Karpas-422 (cell line): Measurements from ENCODE around the gene ECD. TPM values are rescaled to one million over a fixed set of nuclear protein-coding genes. Genes with fewer than 3 reads are reported as not detected.

ENCODE experiments used
- DNase-seq: peaks from one replicate; pipeline ENCODE4 v3.0.0-alpha.2; 2015
- H2AFZ ChIP-seq: fragments of 200-600 bp; sonication (generic); 2 replicates; pipeline ENCODE4 v1.6.1; 2014; ENCODE audit warnings: antibody characterized with exemption, low read length, mixed read lengths
- H3K27ac ChIP-seq: fragments of 200-600 bp; sonication (generic); 2 replicates; pipeline ENCODE4 v1.5.1; 2014; ENCODE audit warnings: mild to moderate bottlenecking, low read length, moderate library complexity
- H3K27me3 ChIP-seq: fragments of 200-600 bp; sonication (generic); 2 replicates; pipeline ENCODE4 v1.6.1; 2014; ENCODE audit warnings: low read length, mixed read lengths
- H3K36me3 ChIP-seq: fragments of 200-600 bp; sonication (generic); 2 replicates; pipeline ENCODE4 v1.6.1; 2014; ENCODE audit warnings: low read length, mixed read lengths; ENCODE audit not compliant: insufficient read depth
- H3K4me1 ChIP-seq: fragments of 200-600 bp; sonication (generic); 2 replicates; pipeline ENCODE4 v1.6.1; 2014; ENCODE audit warnings: mild to moderate bottlenecking, low read length, mixed read lengths
- H3K4me2 ChIP-seq: fragments of 200-600 bp; sonication (generic); 2 replicates; pipeline ENCODE4 v1.6.1; 2014; ENCODE audit warnings: low read length, low read depth, mild to moderate bottlenecking; ENCODE audit not compliant: poor library complexity, severe bottlenecking
- H3K4me3 ChIP-seq: fragments of 200-600 bp; sonication (generic); 2 replicates; pipeline ENCODE4 v1.5.1; 2014; ENCODE audit warnings: mild to moderate bottlenecking, antibody characterized with exemption, low read length, mixed read lengths
- H3K79me2 ChIP-seq: fragments of 200-600 bp; sonication (generic); 2 replicates; pipeline ENCODE4 v1.6.1; 2014; ENCODE audit warnings: mild to moderate bottlenecking, low read length, mixed read lengths
- H3K9ac ChIP-seq: fragments of 200-600 bp; sonication (generic); 2 replicates; pipeline ENCODE4 v1.6.0; 2014; ENCODE audit warnings: low read length
- H3K9me2 ChIP-seq: fragments of 200-600 bp; sonication (generic), shearing (Covaris generic); replicated peaks from 2 replicates; pipeline ENCODE4 v1.6.0; 2014; ENCODE audit warnings: mild to moderate bottlenecking, low read length, moderate library complexity; ENCODE audit not compliant: insufficient read depth
- H3K9me3 ChIP-seq: fragments of 300-700, 200-600 bp; sonication (generic); 2 replicates; pipeline ENCODE4 v1.6.1; 2014; ENCODE audit warnings: low read length, mixed read lengths
- H4K20me1 ChIP-seq: fragments of 200-600 bp; sonication (generic); 2 replicates; pipeline ENCODE4 v1.6.1; 2014; ENCODE audit warnings: mild to moderate bottlenecking, antibody characterized with exemption, low read length, low read depth; ENCODE audit not compliant: insufficient read depth
- total RNA-seq: library from RNA; depleted of rRNA; stranded (reverse); fragments of >200 nt; shearing (Covaris generic); gene quantifications from 2 replicates; pipeline ENCODE4 v1.2.3, GENCODE V29; 2014; ENCODE audit warnings: low replicate concordance

ECD gene
- total RNA-seq, 1 experiment from 2014 or later, result 36.8 TPM

DNA sequence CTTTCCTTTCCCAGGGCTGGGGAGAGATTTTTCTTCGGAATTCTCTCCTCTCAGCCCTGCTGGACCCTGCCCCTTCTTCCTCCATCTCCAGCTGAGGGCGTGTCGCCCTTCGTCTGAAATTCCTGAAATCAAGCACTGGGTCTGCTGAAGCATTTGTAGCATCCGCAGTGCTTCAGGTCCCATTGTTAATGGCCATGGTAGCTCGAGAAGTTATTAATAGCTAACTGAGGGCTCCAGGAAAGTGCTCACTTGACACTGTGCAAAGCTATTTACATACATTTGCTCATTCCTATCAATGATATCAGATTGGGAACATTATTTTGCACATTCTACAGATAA lies 626 bp upstream of the ECD start:
- Histone ChIP-seq H3K9me2 (no peaks in the 10 kb centered on the region), H3K36me3 (peaks cover 7% of the 10 kb centered on the region; the same call in 1 of the 2 replicates), H3K4me1 (peaks cover 27% of the 10 kb centered on the region), H4K20me1 (no peaks in the 10 kb centered on the region), H3K27ac (peak overlapping the region; percentile 41), H2AFZ (no peak overlapping the region), H3K4me2 (peak overlapping the region; percentile 72), H3K9me3 (no peaks in the 10 kb centered on the region), H3K4me3 (peak overlapping the region; percentile 93), H3K9ac (peak overlapping the region; percentile 91), H3K27me3 (no peaks in the 10 kb centered on the region), H3K79me2 (peaks cover 70% of the 10 kb centered on the region)
- DNase-seq, result peak; percentile 57

DNA sequence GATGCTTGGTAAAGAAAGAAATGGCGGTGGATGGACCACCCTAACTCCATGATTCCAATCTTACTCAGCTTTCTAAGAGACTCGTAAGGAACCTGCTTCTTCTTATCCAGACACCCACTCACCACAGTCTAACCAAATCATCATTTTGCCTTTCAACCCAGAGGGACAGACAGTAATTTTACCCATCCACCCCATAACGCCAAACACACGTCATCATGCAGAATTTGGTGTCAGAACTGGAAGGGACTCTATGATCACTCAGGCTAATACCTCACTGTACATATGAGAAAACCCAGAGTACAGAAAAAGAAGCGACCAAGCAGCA lies 388 bp downstream of the ECD start:
- no peaks in the 10 kb centered on the region for H3K9me2 ChIP-seq
- peak; percentile 49 for DNase-seq
- H3K79me2 ChIP-seq, result peaks cover 78% of the 10 kb centered on the region
- peak overlapping the region; percentile 44; the same call in 1 of the 2 replicates for H2AFZ ChIP-seq
- H4K20me1 ChIP-seq, result no peaks in the 10 kb centered on the region
- H3K36me3 ChIP-seq, result peaks cover 17% of the 10 kb centered on the region
- peak overlapping the region; percentile 41; the same call in 1 of the 2 replicates for H3K27ac ChIP-seq
- peak overlapping the region; percentile 93 for H3K4me3 ChIP-seq
- peak overlapping the region; percentile 91 for H3K9ac ChIP-seq
- H3K27me3 ChIP-seq, result no peaks in the 10 kb centered on the region
- H3K4me1 ChIP-seq, result peaks cover 27% of the 10 kb centered on the region
- H3K9me3 ChIP-seq, result no peaks in the 10 kb centered on the region
- peak overlapping the region; percentile 72 for H3K4me2 ChIP-seq

- Histone ChIP-seq H3K4me3 (peak overlapping the region; percentile 93), H3K27me3 (no peaks in the 10 kb centered on the region), H3K9me3 (no peaks in the 10 kb centered on the region), H3K9ac (peak overlapping the region; percentile 91), H3K4me2 (peak overlapping the region; percentile 72), H3K9me2 (no peaks in the 10 kb centered on the region), H2AFZ (no peak overlapping the region), H3K79me2 (peaks cover 80% of the 10 kb centered on the region), H3K27ac (no peak overlapping the region), H4K20me1 (0 out of 2 replicates have a peak, but pooled peaks cover 2% of the 10 kb centered on the region), H3K4me1 (peaks cover 23% of the 10 kb centered on the region), H3K36me3 (peaks cover 21% of the 10 kb centered on the region)
- DNase-seq, result no peak
Observed at GRCh38 chr10:73166972-73167371, 836 bp downstream of the ECD start.

- Histone ChIP-seq H3K4me1 (peaks cover 17% of the 10 kb centered on the region), H3K4me2 (no peak overlapping the region), H2AFZ (no peak overlapping the region), H3K9me3 (no peaks in the 10 kb centered on the region), H3K9ac (no peak overlapping the region), H3K27ac (no peak overlapping the region), H4K20me1 (0 out of 2 replicates have a peak, but pooled peaks cover 12% of the 10 kb centered on the region), H3K36me3 (peaks cover 32% of the 10 kb centered on the region), H3K79me2 (peaks cover 84% of the 10 kb centered on the region), H3K9me2 (no peaks in the 10 kb centered on the region), H3K27me3 (no peaks in the 10 kb centered on the region), H3K4me3 (no peak overlapping the region)
- no peak for DNase-seq
Observed at GRCh38 chr10:73163096-73163495, 4.7 kb downstream of the ECD start.

GRCh38 chr10:73161662-73162061 lies 6.1 kb downstream of the ECD start:
- DNase-seq, result peak; percentile 35
- H3K9me3 ChIP-seq, result no peaks in the 10 kb centered on the region
- no peak overlapping the region for H3K27ac ChIP-seq
- H3K9ac ChIP-seq, result no peak overlapping the region
- H3K4me2 ChIP-seq, result no peak overlapping the region
- 0 out of 2 replicates have a peak, but pooled peaks cover 12% of the 10 kb centered on the region for H4K20me1 ChIP-seq
- H3K27me3 ChIP-seq, result no peaks in the 10 kb centered on the region
- no peak overlapping the region for H3K4me3 ChIP-seq
- peaks cover 34% of the 10 kb centered on the region for H3K36me3 ChIP-seq
- no peaks in the 10 kb centered on the region for H3K9me2 ChIP-seq
- peaks cover 74% of the 10 kb centered on the region for H3K79me2 ChIP-seq
- H2AFZ ChIP-seq, result no peak overlapping the region
- peaks cover 10% of the 10 kb centered on the region for H3K4me1 ChIP-seq

DNA sequence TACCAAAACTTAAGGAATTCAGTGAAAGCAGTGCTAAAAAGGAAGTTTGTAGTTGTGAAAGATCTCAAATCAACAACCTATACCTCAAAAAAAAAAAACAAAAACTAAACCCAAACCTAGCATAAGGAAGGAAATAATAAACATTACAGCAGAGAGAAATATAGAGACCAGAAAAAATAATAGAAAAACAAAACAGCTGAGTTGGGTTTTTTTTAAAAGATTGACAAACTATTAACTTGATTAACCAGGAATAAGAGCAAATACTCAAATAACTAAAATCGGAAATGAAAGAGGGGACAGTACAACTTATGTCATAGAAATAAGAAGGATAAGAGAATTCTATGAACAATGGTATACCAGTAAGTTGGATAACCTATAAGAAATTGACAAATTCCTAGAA lies 6.7 kb downstream of the ECD start:
- H3K9me2 ChIP-seq, result no peaks in the 10 kb centered on the region
- H3K9ac ChIP-seq, result no peak overlapping the region
- 0 out of 2 replicates have a peak, but pooled peaks cover 12% of the 10 kb centered on the region for H4K20me1 ChIP-seq
- H3K27me3 ChIP-seq, result no peaks in the 10 kb centered on the region
- peaks cover 5% of the 10 kb centered on the region; the same call in 1 of the 2 replicates for H3K4me1 ChIP-seq
- peak; percentile 27 for DNase-seq
- peaks cover 74% of the 10 kb centered on the region for H3K79me2 ChIP-seq
- H2AFZ ChIP-seq, result no peak overlapping the region
- peaks cover 40% of the 10 kb centered on the region for H3K36me3 ChIP-seq
- no peak overlapping the region for H3K4me2 ChIP-seq
- no peak overlapping the region for H3K27ac ChIP-seq
- H3K4me3 ChIP-seq, result no peak overlapping the region
- H3K9me3 ChIP-seq, result no peaks in the 10 kb centered on the region

DNA sequence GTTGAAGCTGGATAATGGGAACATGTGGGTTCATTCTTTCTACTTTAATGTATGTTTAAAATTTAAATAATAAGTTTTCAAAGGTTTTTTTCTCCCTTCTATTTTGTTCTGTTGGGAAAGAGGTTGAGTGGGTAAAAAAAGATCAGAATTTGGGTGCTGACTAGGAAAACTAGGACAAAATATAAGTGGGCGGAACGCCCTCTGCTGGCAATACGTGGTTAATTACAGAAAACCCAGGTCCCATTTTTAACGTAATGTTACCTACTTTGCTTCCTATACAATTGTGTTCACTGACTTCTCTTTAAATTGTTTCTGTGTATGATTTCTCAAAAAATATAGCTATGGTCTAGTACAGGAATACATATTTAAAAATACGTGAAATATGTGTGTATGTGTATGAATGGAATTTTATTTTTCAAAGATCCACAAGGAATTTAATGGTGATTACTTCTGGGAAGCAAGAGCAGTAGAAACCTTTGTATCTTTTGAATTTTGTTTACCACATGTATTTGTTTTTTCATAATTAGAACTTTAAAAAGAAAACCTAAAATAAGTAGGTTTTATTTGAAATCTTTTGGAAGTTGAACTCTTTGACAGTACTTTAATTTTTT lies 8.7 kb downstream of the ECD start:
- H3K9me3 ChIP-seq, result no peaks in the 10 kb centered on the region
- no peak overlapping the region for H3K4me2 ChIP-seq
- DNase-seq, result peak; percentile 79
- no peaks in the 10 kb centered on the region for H3K9me2 ChIP-seq
- peaks cover 62% of the 10 kb centered on the region for H3K79me2 ChIP-seq
- H3K4me3 ChIP-seq, result no peak overlapping the region
- no peak overlapping the region for H3K9ac ChIP-seq
- H3K27me3 ChIP-seq, result no peaks in the 10 kb centered on the region
- H4K20me1 ChIP-seq, result 0 out of 2 replicates have a peak, but pooled peaks cover 12% of the 10 kb centered on the region
- H2AFZ ChIP-seq, result no peak overlapping the region
- peaks cover 45% of the 10 kb centered on the region for H3K36me3 ChIP-seq
- 0 out of 2 replicates have a peak, but pooled peaks cover 2% of the 10 kb centered on the region for H3K4me1 ChIP-seq
- no peak overlapping the region for H3K27ac ChIP-seq

DNA sequence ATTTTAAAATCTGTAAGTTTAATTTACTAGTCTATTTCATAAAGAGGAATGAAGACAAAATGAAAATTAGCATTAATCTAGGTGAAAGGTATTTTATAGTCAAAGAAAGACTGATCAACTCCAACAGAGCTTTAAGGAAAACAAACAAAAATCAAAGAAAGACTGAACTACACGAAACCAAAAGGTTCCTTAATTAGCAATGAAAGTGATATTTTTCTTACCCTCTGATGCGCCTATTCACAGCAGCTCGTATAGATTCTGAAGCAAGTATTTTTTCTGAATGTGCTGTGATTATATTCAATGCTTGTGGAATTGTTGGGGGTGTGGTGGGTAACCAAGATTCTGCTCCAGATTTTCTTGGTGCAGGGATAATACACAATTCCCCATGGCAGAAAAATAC lies 11.8 kb downstream of the ECD start:
- Histone ChIP-seq H3K9me2 (no peaks in the 10 kb centered on the region), H3K9ac (no peak overlapping the region), H3K4me1 (peaks cover 11% of the 10 kb centered on the region), H3K4me3 (no peak overlapping the region), H3K79me2 (peaks cover 43% of the 10 kb centered on the region), H3K27ac (no peak overlapping the region), H4K20me1 (0 out of 2 replicates have a peak, but pooled peaks cover 6% of the 10 kb centered on the region), H3K36me3 (peaks cover 46% of the 10 kb centered on the region), H3K4me2 (no peak overlapping the region), H3K9me3 (peaks cover 5% of the 10 kb centered on the region; the same call in 1 of the 2 replicates), H3K27me3 (no peaks in the 10 kb centered on the region), H2AFZ (no peak overlapping the region)
- no peak for DNase-seq
